Mesendoderm (in vitro differentiated cells): Measurements from ENCODE around the gene SMAD2.

Experiments used
- DNase-seq: peaks from one replicate; pipeline ENCODE4 v3.0.0; 2013
- H2AK5ac ChIP-seq: 2 replicates; pipeline ENCODE4 v1.6.1; 2013; ENCODE audit warnings: low read length, inconsistent platforms
- H2BK120ac ChIP-seq: 2 replicates; pipeline ENCODE4 v1.6.1; 2013; ENCODE audit warnings: low read depth, mild to moderate bottlenecking, low read length, moderate library complexity, mixed read lengths
- H2BK15ac ChIP-seq: replicated peaks from 2 replicates; pipeline ENCODE4 v1.6.1; 2013; ENCODE audit warnings: low read depth, mild to moderate bottlenecking, moderate library complexity
- H2BK5ac ChIP-seq: 2 replicates; pipeline ENCODE4 v1.6.1; 2013; ENCODE audit warnings: low read length, inconsistent platforms
- H3K18ac ChIP-seq: 2 replicates; pipeline ENCODE4 v1.6.1; 2013; ENCODE audit warnings: mild to moderate bottlenecking, low read length, mixed read lengths
- H3K23ac ChIP-seq: one replicate; pipeline ENCODE4 v1.6.1; 2013; ENCODE audit warnings: low read length
- H3K27ac ChIP-seq: 2 replicates; pipeline ENCODE4 v1.5.1; 2013; ENCODE audit warnings: low read depth, mild to moderate bottlenecking, inconsistent platforms, low read length, moderate library complexity
- H3K27me3 ChIP-seq: 2 replicates; pipeline ENCODE4 v1.6.1; 2013; ENCODE audit warnings: low read length, control low read depth, mild to moderate bottlenecking, inconsistent platforms; ENCODE audit not compliant: insufficient read depth, poor library complexity
- H3K36me3 ChIP-seq: 2 replicates; pipeline ENCODE4 v1.6.1; 2013; ENCODE audit warnings: low read length, inconsistent platforms; ENCODE audit not compliant: control insufficient read depth, insufficient read depth
- H3K4ac ChIP-seq: one replicate; pipeline ENCODE4 v1.6.1; 2013; ENCODE audit warnings: low read depth, mild to moderate bottlenecking, low read length, moderate library complexity
- H3K4me1 ChIP-seq: 2 replicates; pipeline ENCODE4 v1.6.1; 2013; ENCODE audit warnings: low read depth, low read length, inconsistent platforms; ENCODE audit not compliant: control insufficient read depth
- H3K4me2 ChIP-seq: 2 replicates; pipeline ENCODE4 v1.6.1; 2013; ENCODE audit warnings: low read length
- H3K4me3 ChIP-seq: 2 replicates; pipeline ENCODE4 v1.5.1; 2013; ENCODE audit warnings: mild to moderate bottlenecking, low read length
- H3K56ac ChIP-seq: one replicate; pipeline ENCODE4 v1.6.1; 2013; ENCODE audit warnings: low read length
- H3K79me1 ChIP-seq: 2 replicates; pipeline ENCODE4 v1.6.1; 2013; ENCODE audit warnings: low read length, inconsistent platforms
- H3K79me2 ChIP-seq: 2 replicates; pipeline ENCODE4 v1.6.1; 2013; ENCODE audit warnings: mild to moderate bottlenecking, low read length; ENCODE audit not compliant: control insufficient read depth, insufficient read depth
- H3K9ac ChIP-seq: 2 replicates; pipeline ENCODE4 v1.6.1; 2013; ENCODE audit warnings: low read length, inconsistent platforms
- H4K5ac ChIP-seq: one replicate; pipeline ENCODE4 v1.6.1; 2013; ENCODE audit warnings: low read length
- H4K8ac ChIP-seq: one replicate; pipeline ENCODE4 v1.6.1; 2013; ENCODE audit warnings: low read depth, mild to moderate bottlenecking, control low read depth, low read length, moderate library complexity
- WGBS: extraction: QIAGEN DNeasy Blood & Tissue Kit; methylation state at CpG from one replicate; pipeline ENCODE4 v1.1.7; 2013; ENCODE audit warnings: low lambda C conversion rate, missing lambda C conversion rate; ENCODE audit not compliant: insufficient coverage; ENCODE audit errors: extremely low coverage; 5-methylcytosine and 5-hydroxymethylcytosine counted together

The SMAD2 gene

GRCh38 chr18:47882641-47883040 is 47.8 kb downstream of the SMAD2 start:
- peaks cover 3% of the 10 kb centered on the region for H3K4me1 ChIP-seq
- no peaks in the 10 kb centered on the region for H3K36me3 ChIP-seq
- H2AK5ac ChIP-seq = no peak overlapping the region
- no peak overlapping the region for H3K56ac ChIP-seq
- H4K8ac ChIP-seq = no peak overlapping the region
- no peaks in the 10 kb centered on the region for H3K27me3 ChIP-seq
- no peak overlapping the region for H3K23ac ChIP-seq
- H3K4me2 ChIP-seq = no peak overlapping the region
- H3K4me3 ChIP-seq = no peak overlapping the region
- peaks cover 22% of the 10 kb centered on the region for H3K79me2 ChIP-seq
- no peak overlapping the region for H2BK15ac ChIP-seq
- no peak overlapping the region for H4K5ac ChIP-seq
- DNase-seq = no peak
- H3K18ac ChIP-seq = no peak overlapping the region
- H3K27ac ChIP-seq = no peak overlapping the region
- peaks cover 11% of the 10 kb centered on the region for H3K79me1 ChIP-seq
- H2BK5ac ChIP-seq = no peak overlapping the region
- no peak overlapping the region for H3K9ac ChIP-seq
- no peak overlapping the region for H3K4ac ChIP-seq
- no peak overlapping the region for H2BK120ac ChIP-seq
- WGBS = no CpG with 5 or more reads among the region's 1 CpG

GRCh38 chr18:47881752-47882455 is 48.6 kb downstream of the SMAD2 start:
- no peak overlapping the region for H2AK5ac ChIP-seq
- no peak overlapping the region for H2BK120ac ChIP-seq
- H3K9ac ChIP-seq = no peak overlapping the region
- no peak overlapping the region for H4K5ac ChIP-seq
- H2BK15ac ChIP-seq = no peak overlapping the region
- H3K4ac ChIP-seq = no peak overlapping the region
- no peaks in the 10 kb centered on the region for H3K27me3 ChIP-seq
- no peaks in the 10 kb centered on the region for H3K36me3 ChIP-seq
- H3K4me1 ChIP-seq = no peaks in the 10 kb centered on the region
- no peak overlapping the region for H3K23ac ChIP-seq
- WGBS = no CpG with 5 or more reads among the region's 7 CpGs
- DNase-seq = no peak
- H3K4me2 ChIP-seq = no peak overlapping the region
- peak overlapping the region; percentile 11 for H3K18ac ChIP-seq
- no peak overlapping the region for H3K56ac ChIP-seq
- H2BK5ac ChIP-seq = no peak overlapping the region
- no peak overlapping the region for H3K4me3 ChIP-seq
- H3K79me1 ChIP-seq = peaks cover 11% of the 10 kb centered on the region
- H3K79me2 ChIP-seq = peaks cover 18% of the 10 kb centered on the region
- no peak overlapping the region for H3K27ac ChIP-seq
- no peak overlapping the region for H4K8ac ChIP-seq

- Histone ChIP-seq H3K18ac (no peak overlapping the region), H2AK5ac (no peak overlapping the region), H3K23ac (no peak overlapping the region), H3K27ac (no peak overlapping the region), H3K4me3 (no peak overlapping the region), H3K79me2 (peaks cover 18% of the 10 kb centered on the region), H3K27me3 (no peaks in the 10 kb centered on the region), H3K9ac (no peak overlapping the region), H3K56ac (no peak overlapping the region), H4K5ac (no peak overlapping the region), H3K4me1 (no peaks in the 10 kb centered on the region), H3K36me3 (no peaks in the 10 kb centered on the region), H2BK5ac (no peak overlapping the region), H2BK120ac (no peak overlapping the region), H2BK15ac (no peak overlapping the region), H4K8ac (no peak overlapping the region), H3K79me1 (peaks cover 11% of the 10 kb centered on the region), H3K4me2 (no peak overlapping the region), H3K4ac (no peak overlapping the region)
- no peak for DNase-seq
- WGBS = no CpG with 5 or more reads among the region's 3 CpGs
These were observed 49.4 kb downstream of the SMAD2 start for GRCh38 chr18:47881042-47881441.

- Histone ChIP-seq H3K4me1 (no peaks in the 10 kb centered on the region), H3K79me1 (peaks cover 5% of the 10 kb centered on the region), H3K27me3 (no peaks in the 10 kb centered on the region), H3K36me3 (no peaks in the 10 kb centered on the region), H3K9ac (no peak overlapping the region), H3K79me2 (peaks cover 16% of the 10 kb centered on the region), H2BK5ac (no peak overlapping the region), H2BK15ac (no peak overlapping the region), H3K4ac (no peak overlapping the region), H4K8ac (no peak overlapping the region), H3K4me2 (no peak overlapping the region), H4K5ac (no peak overlapping the region), H2AK5ac (no peak overlapping the region), H3K56ac (no peak overlapping the region), H3K4me3 (no peak overlapping the region), H2BK120ac (no peak overlapping the region), H3K18ac (no peak overlapping the region), H3K23ac (no peak overlapping the region), H3K27ac (no peak overlapping the region)
- DNase-seq = no peak
- WGBS = no CpG with 5 or more reads among the region's 3 CpGs
These were observed 52.6 kb downstream of the SMAD2 start for GRCh38 chr18:47877892-47878291.

- no peak overlapping the region for H2AK5ac ChIP-seq
- no peak overlapping the region for H3K4ac ChIP-seq
- peaks cover 8% of the 10 kb centered on the region for H3K79me1 ChIP-seq
- H3K4me2 ChIP-seq = no peak overlapping the region
- H3K9ac ChIP-seq = no peak overlapping the region
- no peak overlapping the region for H2BK5ac ChIP-seq
- H3K27me3 ChIP-seq = no peaks in the 10 kb centered on the region
- no peak overlapping the region for H2BK15ac ChIP-seq
- H3K56ac ChIP-seq = no peak overlapping the region
- H2BK120ac ChIP-seq = no peak overlapping the region
- no peak overlapping the region for H3K23ac ChIP-seq
- H3K79me2 ChIP-seq = peaks cover 20% of the 10 kb centered on the region
- no peak overlapping the region for H4K5ac ChIP-seq
- H3K4me1 ChIP-seq = no peaks in the 10 kb centered on the region
- no CpG with 5 or more reads among the region's 2 CpGs for WGBS
- no peak overlapping the region for H3K4me3 ChIP-seq
- no peaks in the 10 kb centered on the region for H3K36me3 ChIP-seq
- no peak overlapping the region for H3K27ac ChIP-seq
- H4K8ac ChIP-seq = no peak overlapping the region
- H3K18ac ChIP-seq = no peak overlapping the region
- DNase-seq = peak; percentile 27
These were observed 53.6 kb downstream of the SMAD2 start for GRCh38 chr18:47876813-47877212.

GRCh38 chr18:47873625-47874024 is 56.8 kb downstream of the SMAD2 start:
- no peak for DNase-seq
- Histone ChIP-seq H4K5ac (no peak overlapping the region), H3K4me1 (no peaks in the 10 kb centered on the region), H3K27ac (no peak overlapping the region), H3K56ac (no peak overlapping the region), H3K4me3 (no peak overlapping the region), H3K9ac (no peak overlapping the region), H2BK120ac (no peak overlapping the region), H2BK5ac (no peak overlapping the region), H2AK5ac (no peak overlapping the region), H3K79me2 (peaks cover 15% of the 10 kb centered on the region), H4K8ac (no peak overlapping the region), H3K27me3 (no peaks in the 10 kb centered on the region), H3K36me3 (no peaks in the 10 kb centered on the region), H3K23ac (no peak overlapping the region), H3K4me2 (no peak overlapping the region), H2BK15ac (no peak overlapping the region), H3K18ac (no peak overlapping the region), H3K4ac (no peak overlapping the region), H3K79me1 (peaks cover 7% of the 10 kb centered on the region)
